Fibroblast of skin of abdomen (primary cell): ENCODE data around the gene MAD1L1.

ENCODE experiments used
- DNase-seq: peaks from one replicate; pipeline ENCODE4 v3.0.0-alpha.2; 2013

The MAD1L1 gene

GRCh38 chr7:2241580-2242540 lies 9.1 kb upstream of the MAD1L1 start, which contains the start of the genes MRM2 and NUDT1:
Gene MRM2 (minus strand): TSS chr7:2242205. CDS start chr7:2242169, 36 bp downstream.
Gene NUDT1 (plus strand): TSS chr7:2242226. CDS start chr7:2244575, 2,349 bp downstream.
- peak; percentile 66 for DNase-seq

DNA sequence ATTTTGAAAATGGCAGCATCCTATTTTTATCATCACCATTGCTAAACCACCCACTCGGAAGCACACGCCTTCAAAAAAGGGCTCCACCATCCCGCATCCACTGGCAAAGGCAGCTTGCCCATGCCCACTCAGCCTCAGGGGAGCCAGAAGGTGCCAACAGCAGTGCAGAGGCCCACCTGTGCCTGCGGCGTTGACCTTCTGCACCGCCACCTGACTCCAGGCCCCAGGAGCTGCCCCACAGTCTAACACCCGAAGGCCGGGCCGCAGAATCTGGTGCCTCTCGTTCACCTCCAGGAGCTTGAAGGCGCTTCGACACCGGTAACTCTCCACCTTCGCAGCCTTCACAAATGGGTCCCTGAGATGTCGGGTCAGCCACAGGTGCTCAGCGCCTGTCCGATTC lies 6.5 kb upstream of the MAD1L1 start:
- no peak for DNase-seq

- no peak for DNase-seq
These were observed 4.4 kb upstream of the MAD1L1 start for GRCh38 chr7:2237109-2237602.

DNA sequence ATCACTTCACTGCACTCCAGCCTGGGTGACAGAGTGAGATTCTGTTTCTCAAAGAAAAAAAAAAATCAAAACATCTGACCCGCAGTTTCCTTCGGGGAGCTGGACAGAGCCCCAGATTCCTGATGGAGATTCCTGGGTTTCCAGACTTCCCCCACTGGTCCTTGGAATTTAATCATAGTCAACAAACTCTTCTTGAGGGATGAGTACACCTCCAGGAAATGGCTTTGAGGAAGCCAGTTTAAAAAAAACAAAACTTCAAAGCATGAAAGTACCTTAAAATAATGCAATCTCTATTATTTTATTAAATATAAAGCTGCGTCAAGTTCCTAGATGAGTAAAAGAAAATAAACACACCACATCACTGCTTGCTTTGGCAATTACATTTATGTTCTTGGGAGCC lies 1.2 kb upstream of the MAD1L1 start:
- no peak for DNase-seq

DNA sequence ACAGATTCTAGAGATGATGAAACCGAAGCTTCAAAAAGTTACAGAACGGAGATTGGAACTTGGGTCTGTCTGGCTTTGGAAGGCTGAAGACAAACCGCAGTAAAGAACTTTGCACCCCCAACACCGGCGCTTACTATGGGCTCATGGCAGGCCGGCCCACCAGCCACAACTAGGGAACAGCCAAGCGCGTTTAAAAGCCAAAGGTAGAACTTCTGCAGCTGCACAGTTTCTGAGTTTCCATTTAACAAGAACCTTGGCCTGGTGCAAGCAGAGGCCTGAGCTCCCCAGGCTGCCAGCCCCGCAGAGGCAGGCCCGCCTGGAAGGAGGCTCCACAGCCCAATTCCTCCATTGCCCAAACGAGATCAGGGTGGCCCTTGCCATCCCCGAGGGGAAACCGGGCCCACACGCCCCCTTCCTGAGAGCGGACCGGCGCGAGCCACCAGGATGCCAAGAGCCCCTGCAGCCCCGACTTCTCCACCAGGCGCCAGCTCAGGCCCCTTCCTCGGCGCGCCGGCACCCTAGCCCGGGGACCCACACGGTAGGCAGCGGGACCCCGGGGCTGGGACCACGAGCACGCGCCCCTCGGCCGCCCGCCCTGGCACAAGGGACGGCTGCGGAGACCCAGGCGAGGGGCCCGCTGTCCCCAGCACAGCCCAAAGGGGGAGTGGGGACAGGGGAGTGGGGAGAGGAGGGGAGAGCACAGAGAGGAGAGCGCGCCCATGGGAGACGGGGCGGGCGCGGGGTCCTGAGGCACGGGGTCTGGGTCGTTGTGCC lies 566 bp downstream of the MAD1L1 start:
- DNase-seq = no peak

- no peak for DNase-seq
These were observed 1.9 kb downstream of the MAD1L1 start for GRCh38 chr7:2230882-2231281.

- DNase-seq = no peak
These were observed 2.5 kb downstream of the MAD1L1 start for GRCh38 chr7:2230226-2230625.

DNA sequence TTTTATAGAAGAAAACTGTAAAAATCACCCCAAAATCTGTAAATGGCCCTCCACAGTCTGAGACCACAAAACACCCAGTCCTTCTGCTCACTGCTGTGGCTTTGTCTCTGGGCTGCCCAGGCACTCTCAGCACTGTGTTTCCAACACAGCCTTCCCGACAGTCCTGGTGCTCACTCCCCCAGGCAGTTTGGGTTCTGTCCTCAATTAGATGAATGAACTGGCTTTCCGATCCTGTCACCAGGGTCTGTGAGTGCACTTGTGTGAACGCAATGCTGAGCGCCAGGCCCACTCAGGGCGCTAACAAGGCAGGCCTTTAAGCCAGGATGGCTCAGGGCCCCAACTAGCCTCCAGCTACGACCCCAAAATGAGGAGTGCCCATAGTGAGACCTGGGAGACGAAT lies 3.3 kb downstream of the MAD1L1 start:
- DNase-seq = no peak

- no peak for DNase-seq
These were observed 3.8 kb downstream of the MAD1L1 start for GRCh38 chr7:2228921-2229320.

DNA sequence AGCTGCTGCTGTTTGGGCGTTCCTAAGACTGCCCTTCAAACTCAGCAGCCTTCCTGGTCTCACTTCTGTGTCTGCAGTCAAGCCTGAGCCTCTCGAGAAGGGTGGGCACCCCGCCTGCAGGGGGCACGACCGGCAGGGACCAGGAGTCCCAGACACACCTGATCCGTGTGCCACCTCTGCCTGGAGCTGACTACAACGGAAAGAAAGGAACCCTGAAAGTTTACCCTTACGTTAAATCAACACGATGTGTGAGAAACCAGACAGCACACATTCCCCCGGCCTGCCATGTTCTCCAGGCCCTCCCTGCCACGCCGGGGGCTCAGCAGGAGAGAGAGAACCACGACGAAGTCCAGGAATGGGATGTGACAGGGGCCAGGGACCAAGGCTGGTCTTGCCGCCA lies 5.0 kb downstream of the MAD1L1 start:
- DNase-seq = no peak

- no peak for DNase-seq
These were observed 6.9 kb downstream of the MAD1L1 start for GRCh38 chr7:2225830-2226229.

- DNase-seq = no peak
These were observed 7.4 kb downstream of the MAD1L1 start for GRCh38 chr7:2225336-2225735.

- DNase-seq = no peak
These were observed 7.8 kb downstream of the MAD1L1 start for GRCh38 chr7:2224934-2225333.

DNA sequence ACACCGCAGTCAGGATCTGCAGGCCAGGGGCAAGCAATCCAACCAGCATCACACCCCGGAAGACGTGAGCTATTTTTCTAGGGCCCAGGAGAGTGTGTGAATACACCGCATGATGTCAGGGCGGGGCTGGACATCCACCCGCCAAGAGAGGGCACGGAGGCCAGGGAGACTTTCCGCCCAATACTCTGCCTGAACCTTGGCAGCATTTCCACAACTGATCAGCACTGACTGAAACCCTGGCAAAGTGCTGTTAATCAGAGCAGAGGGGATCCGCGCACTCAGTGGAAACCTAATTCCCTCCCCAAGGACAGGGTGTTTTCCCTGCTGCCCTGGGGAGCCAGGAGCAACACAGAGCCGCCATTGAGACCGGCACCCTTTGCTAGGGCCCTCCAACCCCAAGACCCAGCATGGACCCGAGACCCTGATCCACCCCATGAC lies 8.2 kb downstream of the MAD1L1 start:
- DNase-seq = no peak

DNA sequence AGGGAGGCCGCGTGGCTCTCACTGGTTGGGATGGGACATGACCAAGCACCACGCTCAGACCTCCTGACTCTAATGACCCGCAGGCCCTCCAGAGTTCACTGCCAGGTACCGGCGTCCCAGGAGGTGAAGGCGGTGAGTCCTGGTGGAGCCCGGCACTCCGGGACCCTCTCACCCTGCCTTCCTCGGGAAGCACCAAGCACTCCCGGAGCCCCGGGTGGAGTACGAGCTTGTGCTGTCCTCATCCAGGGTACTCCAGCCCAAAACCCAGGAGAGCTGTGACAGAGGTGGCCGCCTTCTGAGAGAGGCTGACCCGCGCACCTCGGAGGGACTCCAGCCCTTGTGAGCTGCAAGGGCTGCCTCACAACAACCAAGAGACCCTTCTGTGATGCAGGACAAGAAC lies 9.4 kb downstream of the MAD1L1 start:
- DNase-seq = no peak

DNA sequence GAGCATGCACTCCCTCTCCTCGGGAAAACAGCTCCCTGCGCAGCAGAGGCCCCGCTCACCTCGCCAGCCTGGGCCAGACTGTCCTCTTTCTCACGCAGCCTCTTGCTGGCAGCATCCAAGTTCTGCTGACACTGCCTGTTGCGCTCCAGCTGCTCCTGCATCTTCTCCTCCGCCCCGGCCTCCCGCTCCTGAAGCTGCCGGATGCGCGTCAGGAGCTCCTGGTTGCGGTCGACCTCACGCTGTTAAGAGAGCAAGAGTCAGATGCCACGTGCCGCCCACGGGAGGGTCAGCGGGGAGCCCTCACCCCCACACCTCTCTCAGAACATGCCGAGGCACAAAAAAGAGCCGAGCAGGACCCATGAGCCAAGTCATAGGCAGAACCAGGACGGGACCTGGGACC lies 10.2 kb downstream of the MAD1L1 start:
- DNase-seq = no peak

DNA sequence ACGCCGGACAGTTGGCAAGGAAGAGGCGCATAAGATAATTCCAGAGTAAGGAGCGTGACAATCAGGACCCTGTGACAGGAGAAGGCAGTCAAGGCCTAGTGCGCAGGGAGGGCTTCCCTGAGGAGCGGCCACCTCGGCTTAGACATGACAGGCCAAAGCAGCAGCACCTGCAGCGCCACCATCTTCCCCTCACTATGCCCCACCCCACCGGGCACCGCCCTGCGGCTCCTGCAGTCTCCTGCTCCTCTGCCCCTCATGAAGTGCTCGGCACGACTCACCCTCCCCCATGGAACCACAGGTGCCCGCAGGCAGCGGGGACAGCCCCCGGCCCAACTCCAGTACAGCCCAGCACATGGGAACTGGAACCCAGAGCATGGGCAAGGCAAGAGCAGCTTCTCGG lies 11.8 kb downstream of the MAD1L1 start:
- no peak for DNase-seq

- DNase-seq = no peak
These were observed 12.2 kb downstream of the MAD1L1 start for GRCh38 chr7:2220506-2220905.

- DNase-seq = no peak
These were observed 12.7 kb downstream of the MAD1L1 start for GRCh38 chr7:2220030-2220429.

DNA sequence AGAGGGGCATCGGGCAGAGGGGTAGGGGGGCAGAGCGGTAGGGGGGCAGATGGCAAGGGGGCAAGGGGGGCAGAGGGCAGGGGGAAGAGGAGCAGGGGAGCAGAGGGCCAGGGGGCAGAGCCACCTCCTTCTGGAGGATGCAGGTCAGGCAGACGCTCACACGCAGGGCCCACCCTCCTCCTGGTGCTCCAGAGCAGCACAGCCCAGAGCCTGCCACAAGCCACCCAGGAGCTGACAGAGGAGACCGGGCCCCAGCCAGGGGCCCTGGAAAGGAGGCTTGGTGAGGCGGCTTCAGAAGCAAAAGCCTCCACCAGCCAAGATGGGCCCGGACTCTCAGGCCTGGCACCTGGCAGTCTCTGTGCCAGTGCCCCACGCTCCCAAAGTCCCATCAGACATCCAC lies 13.1 kb downstream of the MAD1L1 start:
- no peak for DNase-seq

DNA sequence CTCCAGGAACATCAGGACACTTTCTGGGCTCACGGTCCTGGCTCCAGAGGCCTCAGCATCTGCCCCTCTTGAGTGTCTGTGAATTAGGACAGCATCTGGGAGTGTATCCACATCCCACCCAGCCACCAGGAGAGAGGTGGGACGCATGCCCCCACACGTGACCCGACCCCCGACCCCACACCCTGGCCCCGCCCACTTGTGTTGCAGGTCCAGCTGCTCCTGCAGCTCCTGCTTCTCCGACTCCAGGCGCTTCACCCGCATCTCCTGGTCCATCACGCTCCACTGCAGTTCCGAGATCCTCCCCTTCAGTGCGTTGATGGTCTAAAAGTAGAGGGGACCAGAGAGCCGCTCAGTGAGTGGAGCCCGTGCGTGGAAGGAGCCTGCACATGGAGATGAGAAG lies 13.6 kb downstream of the MAD1L1 start:
- DNase-seq = no peak

GRCh38 chr7:2218444-2218785 lies 14.3 kb downstream of the MAD1L1 start:
- DNase-seq = no peak

DNA sequence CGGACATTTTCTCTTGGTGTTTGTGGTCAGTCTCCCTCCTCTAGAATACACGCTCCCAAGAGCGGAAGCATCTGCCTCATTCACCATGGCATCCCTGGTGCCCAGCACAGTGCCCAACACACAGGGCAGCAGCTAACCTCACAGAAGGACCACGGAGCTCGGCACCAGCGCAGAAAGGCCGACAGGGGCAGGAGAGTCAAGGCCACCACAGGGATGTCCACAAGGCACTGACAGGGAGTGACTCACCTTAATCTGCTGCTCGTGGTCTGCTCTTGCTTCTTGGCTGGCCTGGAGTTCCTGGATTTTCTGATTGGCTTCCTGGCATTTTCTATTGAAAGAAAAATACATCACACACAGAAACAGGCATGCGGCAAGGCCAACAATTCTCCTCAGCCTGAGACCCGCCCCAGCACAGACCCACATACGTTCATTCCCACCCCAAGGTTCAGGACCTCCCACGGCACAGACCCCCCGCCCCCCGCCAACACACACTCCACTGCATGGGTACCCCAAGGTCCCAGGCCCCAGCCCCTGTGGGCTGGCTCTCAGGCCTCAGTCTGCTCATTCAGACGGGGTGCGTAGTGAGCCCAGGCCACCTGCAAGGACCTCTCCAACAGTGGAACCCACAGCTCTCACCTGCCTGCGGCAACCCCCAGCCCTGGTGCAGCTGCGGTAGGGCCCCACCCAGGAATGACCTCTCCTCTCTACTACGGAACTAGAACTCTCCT lies 14.9 kb downstream of the MAD1L1 start:
- DNase-seq = no peak
